ENCODE data around the gene HAND1. TPM values are rescaled to one million over a fixed set of nuclear protein-coding genes. Genes with fewer than 3 reads are reported as not detected.

Gene HAND1
- total and polyA plus RNA-seq, 9 of the 15 experiments (the other 6 are each of a cell fraction or from before 2014, with no cell fraction given) = not detected

- TF ChIP-seq, protein P1, sequence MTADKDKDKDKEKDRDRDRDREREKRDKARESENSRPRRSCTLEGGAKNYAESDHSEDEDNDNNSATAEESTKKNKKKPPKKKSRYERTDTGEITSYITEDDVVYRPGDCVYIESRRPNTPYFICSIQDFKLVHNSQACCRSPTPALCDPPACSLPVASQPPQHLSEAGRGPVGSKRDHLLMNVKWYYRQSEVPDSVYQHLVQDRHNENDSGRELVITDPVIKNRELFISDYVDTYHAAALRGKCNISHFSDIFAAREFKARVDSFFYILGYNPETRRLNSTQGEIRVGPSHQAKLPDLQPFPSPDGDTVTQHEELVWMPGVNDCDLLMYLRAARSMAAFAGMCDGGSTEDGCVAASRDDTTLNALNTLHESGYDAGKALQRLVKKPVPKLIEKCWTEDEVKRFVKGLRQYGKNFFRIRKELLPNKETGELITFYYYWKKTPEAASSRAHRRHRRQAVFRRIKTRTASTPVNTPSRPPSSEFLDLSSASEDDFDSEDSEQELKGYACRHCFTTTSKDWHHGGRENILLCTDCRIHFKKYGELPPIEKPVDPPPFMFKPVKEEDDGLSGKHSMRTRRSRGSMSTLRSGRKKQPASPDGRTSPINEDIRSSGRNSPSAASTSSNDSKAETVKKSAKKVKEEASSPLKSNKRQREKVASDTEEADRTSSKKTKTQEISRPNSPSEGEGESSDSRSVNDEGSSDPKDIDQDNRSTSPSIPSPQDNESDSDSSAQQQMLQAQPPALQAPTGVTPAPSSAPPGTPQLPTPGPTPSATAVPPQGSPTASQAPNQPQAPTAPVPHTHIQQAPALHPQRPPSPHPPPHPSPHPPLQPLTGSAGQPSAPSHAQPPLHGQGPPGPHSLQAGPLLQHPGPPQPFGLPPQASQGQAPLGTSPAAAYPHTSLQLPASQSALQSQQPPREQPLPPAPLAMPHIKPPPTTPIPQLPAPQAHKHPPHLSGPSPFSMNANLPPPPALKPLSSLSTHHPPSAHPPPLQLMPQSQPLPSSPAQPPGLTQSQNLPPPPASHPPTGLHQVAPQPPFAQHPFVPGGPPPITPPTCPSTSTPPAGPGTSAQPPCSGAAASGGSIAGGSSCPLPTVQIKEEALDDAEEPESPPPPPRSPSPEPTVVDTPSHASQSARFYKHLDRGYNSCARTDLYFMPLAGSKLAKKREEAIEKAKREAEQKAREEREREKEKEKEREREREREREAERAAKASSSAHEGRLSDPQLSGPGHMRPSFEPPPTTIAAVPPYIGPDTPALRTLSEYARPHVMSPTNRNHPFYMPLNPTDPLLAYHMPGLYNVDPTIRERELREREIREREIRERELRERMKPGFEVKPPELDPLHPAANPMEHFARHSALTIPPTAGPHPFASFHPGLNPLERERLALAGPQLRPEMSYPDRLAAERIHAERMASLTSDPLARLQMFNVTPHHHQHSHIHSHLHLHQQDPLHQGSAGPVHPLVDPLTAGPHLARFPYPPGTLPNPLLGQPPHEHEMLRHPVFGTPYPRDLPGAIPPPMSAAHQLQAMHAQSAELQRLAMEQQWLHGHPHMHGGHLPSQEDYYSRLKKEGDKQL (CRISPR knock-in tag; IDR thresholded peaks at IDR 0.05; ENCODE audit: borderline replicate concordance) = no peak
- TF ChIP-seq MCM2 (IDR thresholded peaks at IDR 0.05; ENCODE audit: low read depth) (no peak), ETV6 (IDR thresholded peaks at IDR 0.05; ENCODE audit: borderline replicate concordance in 1 of 2, low read depth in 2 of 2, low read length in 1 of 2) (no peak), ETV6 (CRISPR knock-in tag; IDR thresholded peaks at IDR 0.05; ENCODE audit: borderline replicate concordance) (no peak), ZZZ3 (IDR thresholded peaks at IDR 0.05) (no peak), NEUROD1 (IDR thresholded peaks at IDR 0.05; ENCODE audit: borderline replicate concordance, low read depth, low read length, partially characterized antibody) (peak; percentile 93), HEY1 (CRISPR knock-in tag; IDR thresholded peaks at IDR 0.05; ENCODE audit: borderline replicate concordance) (no peak), KLF1 (tag; IDR thresholded peaks at IDR 0.05) (no peak), E2F8 (IDR thresholded peaks at IDR 0.05; ENCODE audit: low read depth, partially characterized antibody) (peak; percentile 55), ATF4 (CRISPR knock-in tag; IDR thresholded peaks at IDR 0.05) (no peak), MTA2 (IDR thresholded peaks at IDR 0.05; ENCODE audit: low read depth) (no peak), BRF2 (IDR thresholded peaks at IDR 0.05; ENCODE audit: borderline replicate concordance, insufficient read depth, insufficient read length) (no peak), DIDO1 (tag; IDR thresholded peaks at IDR 0.05; ENCODE audit: low read depth) (no peak), ZNF282 (CRISPR knock-in tag; IDR thresholded peaks at IDR 0.05) (no peak)
Observed at GRCh38 chr5:154445422-154446194, 32.4 kb downstream of the HAND1 start, which contains the start of gene SAP30L (continued).
